Sigmoid colon (tissue), 7 donors: ENCODE results near the gene NEU2. TPM values are rescaled to one million over a fixed set of nuclear protein-coding genes. Genes with fewer than 3 reads are reported as not detected.
A peak's percentile ranks its signal among the peaks of the same experiment; 100 is the strongest.

Source experiments
- DNase-seq: peaks from one replicate; pipeline ENCODE4 v3.0.0-alpha.2; 2019
- H3K27ac ChIP-seq, 4 donors: fragments of 200-600 bp; sonication (generic); one replicate each; pipeline ENCODE4 v1.5.1; 2016 to 2019; ENCODE audit warnings: mild to moderate bottlenecking in 1 of 4
- H3K27me3 ChIP-seq, 3 donors: fragments of 200-600 bp; sonication (generic); one replicate each; pipeline ENCODE4 v1.5.1; 2019; ENCODE audit warnings: mild to moderate bottlenecking in 1 of 3
- H3K36me3 ChIP-seq, 4 donors: fragments of 200-600 bp; sonication (generic); one replicate each; pipeline ENCODE4 v1.5.1; 2016 to 2019
- H3K4me1 ChIP-seq, 4 donors: fragments of 200-600 bp; sonication (generic); one replicate each; pipeline ENCODE4 v1.5.1; 2017 to 2019
- H3K4me3 ChIP-seq, 4 donors: fragments of 200-600 bp; sonication (generic); one replicate each; pipeline ENCODE4 v1.5.1; 2017 to 2019; ENCODE audit warnings: mild to moderate bottlenecking in 2 of 4, moderate library complexity in 1 of 4
- H3K9me3 ChIP-seq, 4 donors: fragments of 200-600 bp in 3 of 4; sonication (generic) in 3 of 4; one replicate each; pipeline versions ENCODE4 v1.5.1 to v1.6.1; 2013 to 2019
- CTCF ChIP-seq, 4 experiments: fragments of 450-650 bp in 3 of 4; fragments of 200-600 bp in 1 of 4; IDR thresholded peaks; one replicate each; pipeline ENCODE4 v1.5.1; 2016 to 2019; ENCODE audit warnings: antibody characterized with exemption in 4 of 4, mild to moderate bottlenecking in 3 of 4, moderate library complexity in 2 of 4
- EP300 ChIP-seq, 4 donors: sonication (generic); formaldehyde crosslinking; IDR thresholded peaks; one replicate each; pipeline ENCODE4 v1.6.1; 2017; ENCODE audit warnings: antibody characterized with exemption in 4 of 4
- POLR2A ChIP-seq, 2 donors: fragments of 450-650 bp; IDR thresholded peaks; one replicate each; pipeline ENCODE4 v1.6.1; 2016; ENCODE audit warnings: antibody characterized with exemption in 2 of 2, mild to moderate bottlenecking in 2 of 2, moderate library complexity in 2 of 2
- POLR2AphosphoS5 ChIP-seq, 4 donors: sonication (generic); formaldehyde crosslinking; IDR thresholded peaks; one replicate each; pipeline ENCODE4 v1.6.1; 2017; ENCODE audit warnings: antibody characterized with exemption in 4 of 4
- WGBS, 2 donors: extraction: QIAGEN DNeasy Blood & Tissue Kit; methylation state at CpG; one replicate each; pipeline ENCODE4 v1.1.7; 2013; 5-methylcytosine and 5-hydroxymethylcytosine counted together
- intact Hi-C: fragments of 100-400 bp; cut with DNase I; formaldehyde crosslinking; loops from one replicate; pipeline ENCODE4 v1.15.1; 2023
- polyA plus RNA-seq, 3 donors: library from polyadenylated mRNA; stranded (reverse); fragments of 200-250 nt; gene quantifications; one replicate each; pipeline ENCODE4 v1.2.3, GENCODE V29; 2013
- total RNA-seq, 4 donors: library from RNA; depleted of rRNA; stranded (reverse); fragments of >200 nt; gene quantifications; one replicate each; pipeline ENCODE4 v1.1.0, GENCODE V29; 2016
- donor health status: healthy with polysubstance abuse.
- donor health status: Bipolar disorder and iron deficiency.
- donor health status: healthy.

NEU2 gene
- total RNA-seq (not detected), polyA plus RNA-seq (not detected)

DNA sequence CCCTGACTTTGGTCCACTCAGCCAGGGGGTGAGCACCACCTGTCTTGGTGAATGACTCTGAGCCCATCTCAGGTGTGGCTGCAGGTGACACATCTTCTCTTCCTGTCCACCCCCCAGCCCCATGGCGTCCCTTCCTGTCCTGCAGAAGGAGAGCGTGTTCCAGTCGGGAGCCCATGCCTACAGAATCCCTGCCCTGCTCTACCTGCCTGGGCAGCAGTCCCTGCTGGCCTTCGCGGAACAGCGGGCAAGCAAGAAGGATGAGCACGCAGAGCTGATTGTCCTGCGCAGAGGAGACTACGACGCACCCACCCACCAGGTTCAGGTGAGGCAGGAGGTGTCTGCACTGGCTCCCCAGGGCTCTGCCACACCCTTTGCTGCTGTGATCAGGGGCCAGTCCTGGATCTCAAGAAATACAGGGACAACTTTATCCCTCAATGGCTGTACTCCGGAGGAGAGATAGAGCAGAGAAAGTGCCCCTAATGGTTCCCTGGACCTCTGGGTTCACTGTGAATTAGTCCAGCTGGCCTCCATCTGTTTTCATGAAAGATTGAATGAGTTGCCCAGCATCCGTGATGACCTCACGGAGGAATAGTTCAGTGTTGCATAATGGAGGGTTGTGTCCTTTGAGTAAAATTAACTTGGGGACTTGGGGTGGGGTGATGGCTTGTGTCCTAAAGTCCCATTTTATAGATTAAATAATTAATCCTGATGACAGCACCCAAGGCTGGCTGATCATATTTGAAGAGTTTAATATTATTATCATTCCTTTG, at the start of gene NEU2:
Gene NEU2, plus strand, starts transcription at position 122 of the 770 bp plus-strand sequence. Its CDS starts 0 bp downstream, at position 122.
- Histone ChIP-seq H3K4me1 (no peaks in the 10 kb centered on the region), H3K27ac (no peak within 1 kb of the TSS), H3K27me3 (no peaks in the 10 kb centered on the region), H3K4me3 (no peak within 1 kb of the TSS), H3K9me3 (no peaks in the 10 kb centered on the region), H3K36me3 (no peaks in the 10 kb centered on the region)
- TF ChIP-seq POLR2AphosphoS5 (IDR thresholded peaks at IDR 0.05), result no peak
- TF ChIP-seq CTCF (IDR thresholded peaks at IDR 0.05), result no peak
- TF ChIP-seq POLR2A (IDR thresholded peaks at IDR 0.05), result no peak
- no peak for TF ChIP-seq EP300 (IDR thresholded peaks at IDR 0.05)
- DNase-seq, result peak; percentile 50
- intact Hi-C loops, result no loop called here
- 94 to 95% methylated on average over 13 of the region's 13 CpGs for WGBS, 2 donors

- Histone ChIP-seq H3K4me3 (no peak overlapping the region), H3K4me1 (no peaks in the 10 kb centered on the region), H3K36me3 (no peaks in the 10 kb centered on the region), H3K27me3 (peaks cover 0 to 22% (median 0%) of the 10 kb centered on the region in 3 donors), H3K27ac (no peak overlapping the region), H3K9me3 (no peaks in the 10 kb centered on the region)
- intact Hi-C loops, result no loop called here
- TF ChIP-seq POLR2A (IDR thresholded peaks at IDR 0.05) (no peak), EP300 (IDR thresholded peaks at IDR 0.05) (no peak), POLR2AphosphoS5 (IDR thresholded peaks at IDR 0.05) (no peak)
- no peak for DNase-seq
- WGBS, 2 donors, result 63 to 76% methylated on average over 15 of the region's 15 CpGs
Measured at GRCh38 chr2:232982926-232983668, 49.4 kb upstream of the NEU2 start.

DNA sequence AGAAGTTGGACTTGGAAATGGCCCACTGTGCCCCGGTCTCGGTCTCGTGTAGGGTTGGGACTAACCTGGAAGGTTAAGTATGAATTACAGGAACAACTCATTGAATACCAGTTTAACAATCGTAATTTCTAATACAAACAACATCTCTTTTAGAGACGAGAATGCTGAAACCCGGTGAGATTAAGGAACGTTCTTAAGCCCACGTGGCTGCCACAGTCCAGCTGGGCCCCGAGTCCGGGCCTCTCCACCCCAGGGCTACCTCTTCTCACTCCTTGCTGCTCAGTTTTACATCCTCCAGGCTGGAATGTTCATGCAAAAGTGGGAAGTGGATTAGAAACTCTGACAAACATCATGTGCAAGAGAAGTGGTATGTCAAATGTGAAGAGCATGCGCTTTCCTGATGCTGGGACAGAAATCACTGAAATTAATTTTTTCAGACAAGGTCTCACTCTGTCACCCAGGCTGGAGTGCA, 48.8 kb upstream of the NEU2 start:
- 77% methylated on average over 11 of the region's 11 CpGs for WGBS, 2 donors
- no peak for TF ChIP-seq CTCF (IDR thresholded peaks at IDR 0.05)
- no peak for TF ChIP-seq POLR2AphosphoS5 (IDR thresholded peaks at IDR 0.05)
- no peak for TF ChIP-seq EP300 (IDR thresholded peaks at IDR 0.05)
- TF ChIP-seq POLR2A (IDR thresholded peaks at IDR 0.05), result no peak
- H3K27ac ChIP-seq, result no peak overlapping the region
- no peaks in the 10 kb centered on the region for H3K36me3 ChIP-seq
- H3K9me3 ChIP-seq, result no peaks in the 10 kb centered on the region
- no peak for DNase-seq
- H3K27me3 ChIP-seq, result peaks cover 0 to 22% (median 0%) of the 10 kb centered on the region in 3 donors
- H3K4me1 ChIP-seq, result no peaks in the 10 kb centered on the region
- intact Hi-C loops, result no loop called here
- H3K4me3 ChIP-seq, result no peak overlapping the region

GRCh38 chr2:232984451-232985207, 47.8 kb upstream of the NEU2 start:
- Histone ChIP-seq H3K9me3 (no peaks in the 10 kb centered on the region), H3K4me1 (no peaks in the 10 kb centered on the region), H3K36me3 (no peaks in the 10 kb centered on the region), H3K27me3 (peaks cover 0 to 22% (median 0%) of the 10 kb centered on the region in 3 donors), H3K4me3 (no peak overlapping the region), H3K27ac (no peak overlapping the region)
- WGBS, 2 donors, result 88 to 91% methylated on average over 15 of the region's 15 CpGs
- DNase-seq, result no peak
- intact Hi-C loops, result no loop called here
- TF ChIP-seq POLR2AphosphoS5 (IDR thresholded peaks at IDR 0.05), result no peak
- TF ChIP-seq EP300 (IDR thresholded peaks at IDR 0.05), result no peak
- no peak for TF ChIP-seq CTCF (IDR thresholded peaks at IDR 0.05)
- TF ChIP-seq POLR2A (IDR thresholded peaks at IDR 0.05), result no peak
